OCI-LY3 (cell line): ENCODE measurements around the gene SORCS1.

ENCODE experiments used
- H2AFZ ChIP-seq: fragments of 200-600, 300-600 bp; shearing (Covaris generic); 2 replicates; pipeline ENCODE4 v1.6.0; 2014; ENCODE audit warnings: antibody characterized with exemption, low read depth, low read length
- H3K27ac ChIP-seq: fragments of 200-600, 300-600 bp; sonication (generic); 2 replicates; pipeline ENCODE4 v1.5.1; 2014; ENCODE audit warnings: mild to moderate bottlenecking, low read length, moderate library complexity, mixed read lengths
- H3K27me3 ChIP-seq: fragments of 200-600, 300-600 bp; sonication (generic); 2 replicates; pipeline ENCODE4 v1.6.1; 2014; ENCODE audit warnings: low read depth, low read length, mixed read lengths
- H3K36me3 ChIP-seq: fragments of 200-600, 300-600 bp; sonication (generic); replicated peaks from 2 replicates; pipeline ENCODE3; 2014; ENCODE audit warnings: low read depth, low read length, mixed read lengths
- H3K4me1 ChIP-seq: fragments of 300-600, 200-600 bp; sonication (generic); 2 replicates; pipeline ENCODE4 v1.6.1; 2014; ENCODE audit warnings: low read length, mixed read lengths
- H3K4me2 ChIP-seq: fragments of 200-600, 300-600 bp; sonication (generic); 2 replicates; pipeline ENCODE4 v1.6.1; 2014; ENCODE audit warnings: low read length, mixed read lengths
- H3K4me3 ChIP-seq: fragments of 300-600, 200-600 bp; sonication (generic); 2 replicates; pipeline ENCODE4 v1.5.1; 2014; ENCODE audit warnings: antibody characterized with exemption, mild to moderate bottlenecking, low read length, moderate library complexity
- H3K79me2 ChIP-seq: fragments of 300-600, 200-600 bp; shearing (Covaris generic); 2 replicates; pipeline ENCODE4 v1.6.1; 2014; ENCODE audit warnings: mild to moderate bottlenecking, low read length, mixed read lengths
- H3K9ac ChIP-seq: fragments of 300-600, 200-600 bp; shearing (Covaris generic); 2 replicates; pipeline ENCODE4 v1.6.0; 2014; ENCODE audit warnings: mild to moderate bottlenecking, low read length, moderate library complexity
- H3K9me3 ChIP-seq: fragments of 200-600, 300-600 bp; shearing (Covaris generic); 2 replicates; pipeline ENCODE4 v1.6.1; 2014; ENCODE audit warnings: low read length, mixed read lengths; ENCODE audit not compliant: insufficient read depth
- H4K20me1 ChIP-seq: fragments of 200-600, 300-600 bp; sonication (generic); 2 replicates; pipeline ENCODE4 v1.6.1; 2016; ENCODE audit warnings: low read length, mixed read lengths; ENCODE audit not compliant: insufficient read depth
- CTCF ChIP-seq: fragments of 200-600, 300-600 bp; sonication (generic); IDR thresholded peaks from 2 replicates; pipeline ENCODE4 v1.5.1; 2014; ENCODE audit warnings: antibody characterized with exemption, low read length, low read depth
- EZH2phosphoT487 ChIP-seq: fragments of 200-600 bp; shearing (Covaris generic); IDR thresholded peaks from 2 replicates; pipeline ENCODE4 v1.6.1; 2018; ENCODE audit warnings: antibody characterized with exemption, mixed run types, low read depth

SORCS1 gene

DNA sequence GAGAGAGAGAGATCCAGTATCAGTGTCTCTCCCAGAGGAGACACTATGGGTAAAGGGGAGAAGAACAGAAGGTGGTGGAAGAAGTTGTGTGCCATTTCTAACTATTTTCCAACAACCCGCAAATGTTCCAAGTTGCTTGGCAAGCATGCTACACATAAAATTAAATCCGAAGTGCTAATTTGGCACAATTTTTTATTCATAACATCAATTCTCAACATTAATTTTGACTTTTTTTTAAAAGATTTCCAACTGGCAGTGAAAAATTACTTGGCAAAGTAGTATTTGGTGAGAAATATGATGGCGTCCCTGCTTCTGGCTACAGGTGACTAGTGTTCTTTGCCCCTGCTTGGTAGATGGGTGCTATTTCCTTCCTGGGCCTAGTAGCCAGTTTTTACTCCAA lies 622.0 kb downstream of the SORCS1 start:
- Histone ChIP-seq H2AFZ (no peak overlapping the region), H3K36me3 (no peaks in the 10 kb centered on the region), H3K4me2 (no peak overlapping the region), H3K4me3 (no peak overlapping the region), H3K9me3 (no peaks in the 10 kb centered on the region), H3K9ac (no peak overlapping the region), H4K20me1 (no peaks in the 10 kb centered on the region), H3K27me3 (no peaks in the 10 kb centered on the region), H3K4me1 (no peaks in the 10 kb centered on the region), H3K27ac (no peak overlapping the region), H3K79me2 (no peaks in the 10 kb centered on the region)
- TF ChIP-seq EZH2phosphoT487 (no peak), CTCF (no peak)

DNA sequence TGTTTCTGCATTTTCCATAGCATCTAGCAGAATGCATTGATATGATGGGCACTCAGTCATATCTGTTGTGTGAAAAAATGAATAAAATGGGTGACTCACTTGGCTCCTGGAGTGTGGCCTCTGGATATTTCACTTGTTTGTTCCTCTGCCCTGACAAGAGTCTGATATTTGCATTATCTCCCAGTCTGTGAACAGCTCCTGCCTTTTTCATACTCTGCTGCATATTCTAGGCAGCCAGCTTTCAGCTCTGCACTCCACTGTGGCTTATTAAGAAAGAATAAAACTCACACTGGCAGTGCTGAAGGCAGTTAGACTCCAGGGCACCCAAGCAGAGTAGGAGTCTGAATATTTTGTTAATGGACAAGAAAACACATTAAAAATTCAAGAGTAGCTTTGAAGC lies 623.9 kb downstream of the SORCS1 start:
- no peaks in the 10 kb centered on the region for H3K4me1 ChIP-seq
- H4K20me1 ChIP-seq = no peaks in the 10 kb centered on the region
- H3K27ac ChIP-seq = no peak overlapping the region
- no peaks in the 10 kb centered on the region for H3K36me3 ChIP-seq
- H3K4me2 ChIP-seq = no peak overlapping the region
- no peaks in the 10 kb centered on the region for H3K27me3 ChIP-seq
- H2AFZ ChIP-seq = no peak overlapping the region
- no peak overlapping the region for H3K4me3 ChIP-seq
- H3K79me2 ChIP-seq = no peaks in the 10 kb centered on the region
- TF ChIP-seq EZH2phosphoT487 (no peak), CTCF (no peak)
- H3K9me3 ChIP-seq = no peaks in the 10 kb centered on the region
- no peak overlapping the region for H3K9ac ChIP-seq

GRCh38 chr10:106537866-106538265 lies 626.6 kb downstream of the SORCS1 start:
- Histone ChIP-seq H3K27me3 (no peaks in the 10 kb centered on the region), H4K20me1 (no peaks in the 10 kb centered on the region), H3K27ac (no peak overlapping the region), H3K79me2 (no peaks in the 10 kb centered on the region), H3K36me3 (no peaks in the 10 kb centered on the region), H3K4me1 (no peaks in the 10 kb centered on the region), H3K4me3 (no peak overlapping the region), H3K4me2 (no peak overlapping the region), H3K9ac (no peak overlapping the region), H2AFZ (no peak overlapping the region), H3K9me3 (no peaks in the 10 kb centered on the region)
- TF ChIP-seq CTCF (no peak), EZH2phosphoT487 (no peak)

GRCh38 chr10:106535304-106535953 lies 629.1 kb downstream of the SORCS1 start:
- Histone ChIP-seq H2AFZ (no peak overlapping the region), H3K4me2 (no peak overlapping the region), H3K79me2 (no peaks in the 10 kb centered on the region), H3K4me3 (no peak overlapping the region), H3K9me3 (no peaks in the 10 kb centered on the region), H4K20me1 (no peaks in the 10 kb centered on the region), H3K36me3 (no peaks in the 10 kb centered on the region), H3K27me3 (no peaks in the 10 kb centered on the region), H3K9ac (no peak overlapping the region), H3K27ac (no peak overlapping the region), H3K4me1 (no peaks in the 10 kb centered on the region)
- no peak for TF ChIP-seq CTCF
- no peak for TF ChIP-seq EZH2phosphoT487
